Stimulated activated CD8-positive, alpha-beta memory T cell treated with anti-CD3 and anti-CD28 coated beads, Interleukin-15, amount 100 ng/mL, for 24 hours (primary cell): ENCODE results near the gene DNAJA2.

Source experiments
- DNase-seq: peaks from one replicate; pipeline ENCODE4 v3.0.0-alpha.2; 2020; ENCODE audit warnings: low read depth

Gene DNAJA2

GRCh38 chr16:46926470-46927225 lies 46.8 kb downstream of the DNAJA2 start:
- DNase-seq = no peak

DNA sequence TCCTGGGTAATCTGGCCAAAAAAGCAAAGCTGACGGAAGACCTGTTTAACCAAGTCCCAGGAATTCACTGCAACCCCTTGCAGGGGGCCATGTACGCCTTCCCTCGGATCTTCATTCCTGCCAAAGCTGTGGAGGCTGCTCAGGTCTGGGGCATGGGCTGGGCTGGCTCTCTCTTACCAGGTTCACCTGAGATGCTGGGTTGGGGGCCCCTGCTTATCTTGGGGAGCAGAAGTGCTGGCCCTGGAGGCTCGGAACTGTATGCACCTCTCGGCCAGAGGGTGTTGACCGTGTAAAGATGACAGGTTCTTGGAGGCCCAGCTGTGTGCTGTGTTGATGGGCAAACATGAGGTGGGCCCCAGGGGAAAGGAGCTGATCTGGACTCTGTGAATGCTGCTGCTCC lies 49.1 kb downstream of the DNAJA2 start:
- no peak for DNase-seq

- DNase-seq = no peak
These were observed 49.8 kb downstream of the DNAJA2 start for GRCh38 chr16:46923513-46924295.

GRCh38 chr16:46922239-46922638 lies 51.2 kb downstream of the DNAJA2 start:
- DNase-seq = no peak

GRCh38 chr16:46920402-46921068 lies 52.9 kb downstream of the DNAJA2 start:
- no peak for DNase-seq

DNA sequence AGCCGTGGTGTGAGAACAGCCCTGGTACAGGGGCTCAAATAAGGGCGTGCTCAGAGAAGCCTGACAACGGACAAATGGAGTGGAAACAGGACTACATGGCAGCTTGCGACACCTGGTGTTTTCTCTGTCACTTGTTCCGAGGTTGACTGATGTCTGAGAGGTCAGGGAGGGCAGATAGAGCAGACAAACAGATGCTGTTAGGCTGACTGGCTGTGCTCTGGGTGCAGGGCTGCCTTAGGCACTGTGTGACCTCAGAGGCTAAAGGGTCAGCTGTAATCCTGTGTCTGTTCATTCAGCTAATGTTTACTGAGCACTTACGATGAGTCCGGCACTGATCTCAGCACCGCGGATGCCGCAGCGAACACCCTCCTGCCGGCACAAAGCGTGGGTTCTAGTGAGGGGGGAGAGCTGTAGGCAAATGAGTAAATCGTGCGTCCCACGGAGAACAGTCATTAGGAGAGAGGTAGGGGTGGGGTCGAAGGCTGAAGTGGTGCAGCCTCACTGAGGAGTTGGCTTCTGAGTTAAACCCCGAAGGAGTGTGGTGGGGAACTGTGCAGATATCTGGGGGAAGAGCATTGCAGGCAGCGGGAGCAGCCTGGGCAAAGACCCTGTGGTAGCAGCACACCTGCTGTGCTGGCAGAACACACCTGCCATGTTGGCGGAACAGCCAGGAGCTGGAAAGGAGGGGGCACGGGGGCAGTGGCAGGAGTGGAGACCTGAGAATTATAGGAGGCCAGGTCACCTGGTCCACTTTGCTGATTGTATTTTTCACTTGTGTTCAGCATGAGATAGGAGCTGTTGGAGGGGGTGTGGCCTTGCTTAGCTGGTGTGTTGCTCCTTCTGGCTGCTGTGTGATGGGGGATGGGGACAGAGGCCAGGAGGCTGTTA lies 54.3 kb downstream of the DNAJA2 start:
- no peak for DNase-seq

- no peak for DNase-seq
These were observed 55.1 kb downstream of the DNAJA2 start for GRCh38 chr16:46918400-46918799.

DNA sequence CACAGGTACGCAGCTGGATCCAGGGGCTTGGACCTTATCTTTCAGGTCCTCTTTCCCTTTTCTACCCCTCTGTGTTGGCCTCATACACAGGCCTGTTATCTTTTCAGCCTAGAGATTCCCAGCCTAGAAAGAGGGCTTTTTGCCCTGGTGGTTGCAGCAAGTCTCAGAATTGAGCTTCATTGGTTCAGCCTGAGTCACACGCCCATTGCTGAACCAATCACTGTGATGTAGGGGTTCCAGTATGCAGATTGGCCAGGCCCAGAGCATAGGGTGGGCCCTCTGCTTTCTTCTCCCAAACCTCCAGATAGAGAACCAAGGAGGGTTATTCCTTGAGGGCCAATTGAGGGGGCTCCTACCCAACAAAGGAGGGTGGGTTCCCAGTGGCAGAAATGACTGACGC lies 56.5 kb downstream of the DNAJA2 start:
- no peak for DNase-seq

DNA sequence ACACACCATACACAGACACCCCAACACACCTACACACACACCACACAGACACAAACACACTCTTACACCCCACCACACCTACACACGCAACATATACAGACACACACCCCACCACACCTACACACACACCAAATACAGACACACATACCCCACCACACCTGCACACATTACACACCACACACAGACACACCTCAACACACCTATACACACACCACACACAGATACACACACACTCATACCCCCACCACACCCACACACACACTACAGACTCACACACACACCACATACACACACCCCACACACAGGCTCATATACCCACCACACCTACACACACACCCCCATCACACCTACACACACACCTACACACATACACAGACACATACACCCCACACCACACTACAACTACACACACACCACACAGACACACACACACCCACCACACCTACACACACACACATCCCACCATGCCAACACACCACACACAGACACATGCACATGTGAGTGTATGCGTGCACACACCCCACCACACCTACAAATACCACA lies 57.9 kb downstream of the DNAJA2 start:
- no peak for DNase-seq

GRCh38 chr16:46914556-46915201 lies 58.8 kb downstream of the DNAJA2 start:
- no peak for DNase-seq

DNA sequence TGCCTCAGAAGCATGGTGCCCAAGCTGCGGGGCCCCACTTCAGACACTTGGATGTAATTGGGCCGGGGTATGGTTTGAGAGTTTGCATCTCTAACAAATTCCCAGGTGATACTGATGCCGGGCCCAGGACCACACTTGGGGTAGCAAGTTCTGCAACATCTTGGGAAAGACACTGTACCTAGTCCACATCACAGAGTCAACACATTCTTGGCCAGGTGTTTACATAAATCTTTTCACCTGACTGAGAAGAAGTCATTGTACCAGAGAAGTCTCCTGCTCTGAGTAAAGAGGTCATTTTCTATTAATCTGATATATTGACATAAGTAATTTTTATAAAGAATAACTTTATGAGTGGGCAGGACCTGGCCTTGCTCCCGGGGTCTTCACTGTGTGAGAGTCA lies 61.8 kb downstream of the DNAJA2 start:
- no peak for DNase-seq

GRCh38 chr16:46911038-46911437 lies 62.4 kb downstream of the DNAJA2 start:
- no peak for DNase-seq

- peak; percentile 35 for DNase-seq
These were observed 64.7 kb downstream of the DNAJA2 start for GRCh38 chr16:46908540-46909372.

- no peak for DNase-seq
These were observed 66.3 kb downstream of the DNAJA2 start for GRCh38 chr16:46907061-46907774.

GRCh38 chr16:46906360-46907060 lies 67.0 kb downstream of the DNAJA2 start:
- no peak for DNase-seq
